T-helper 1 cell treated with Interleukin-12 subunit alpha and Interleukin-12 subunit beta and Interleukin-4 antibody, amounts not matched to agents 30 μg/mL and 1 μg/mL, for 36 hours (primary cell): ENCODE data around the gene MYL7.

Experiments used
- H3K27ac Mint-ChIP-seq: one replicate; pipeline ENCODE4 v1.8.0; 2021; ENCODE audit warnings: mild to moderate bottlenecking, mixed read lengths
- H3K27me3 Mint-ChIP-seq: one replicate; pipeline ENCODE4 v1.8.0; 2021; ENCODE audit warnings: low read depth, mixed read lengths
- H3K36me3 Mint-ChIP-seq: one replicate; pipeline ENCODE4 v1.8.0; 2021; ENCODE audit warnings: low read depth, mixed read lengths
- H3K4me1 Mint-ChIP-seq: one replicate; pipeline ENCODE4 v1.8.0; 2021; ENCODE audit warnings: low read depth, mixed read lengths
- H3K4me3 Mint-ChIP-seq: one replicate; pipeline ENCODE4 v1.8.0; 2021; ENCODE audit warnings: mild to moderate bottlenecking, moderate library complexity, mixed read lengths
- H3K9me3 Mint-ChIP-seq: one replicate; pipeline ENCODE4 v1.8.0; 2021; ENCODE audit warnings: mixed read lengths

The MYL7 gene

GRCh38 chr7:44108768-44109750 lies 32.1 kb downstream of the MYL7 start:
- Mint-ChIP-seq H3K9me3 (no peaks in the 10 kb centered on the region), H3K4me3 (no peak overlapping the region), H3K27me3 (peaks cover 12% of the 10 kb centered on the region)

GRCh38 chr7:44107961-44108767 lies 33.0 kb downstream of the MYL7 start:
- Mint-ChIP-seq H3K9me3 (no peaks in the 10 kb centered on the region), H3K36me3 (no peaks in the 10 kb centered on the region), H3K27ac (no peak overlapping the region), H3K27me3 (peaks cover 16% of the 10 kb centered on the region), H3K4me1 (peaks cover 4% of the 10 kb centered on the region), H3K4me3 (no peak overlapping the region)

More at GRCh38 chr7:44108768-44109750, 32.1 kb downstream of the MYL7 start:
- H3K4me1 Mint-ChIP-seq: peaks cover 2% of the 10 kb centered on the region
- no peak overlapping the region for H3K27ac Mint-ChIP-seq
- H3K36me3 Mint-ChIP-seq: peaks cover 1% of the 10 kb centered on the region

GRCh38 chr7:44107116-44107960 lies 33.8 kb downstream of the MYL7 start:
- Mint-ChIP-seq H3K27ac (no peak overlapping the region), H3K4me1 (peaks cover 4% of the 10 kb centered on the region), H3K36me3 (no peaks in the 10 kb centered on the region), H3K4me3 (no peak overlapping the region), H3K9me3 (no peaks in the 10 kb centered on the region), H3K27me3 (peaks cover 19% of the 10 kb centered on the region)

GRCh38 chr7:44106311-44107065 lies 34.6 kb downstream of the MYL7 start:
- Mint-ChIP-seq H3K27ac (no peak overlapping the region), H3K36me3 (no peaks in the 10 kb centered on the region), H3K9me3 (no peaks in the 10 kb centered on the region), H3K27me3 (peaks cover 19% of the 10 kb centered on the region), H3K4me3 (no peak overlapping the region), H3K4me1 (peaks cover 4% of the 10 kb centered on the region)

- H3K27ac Mint-ChIP-seq: no peak overlapping the region
- no peaks in the 10 kb centered on the region for H3K36me3 Mint-ChIP-seq
- H3K4me1 Mint-ChIP-seq: peaks cover 4% of the 10 kb centered on the region
- peaks cover 19% of the 10 kb centered on the region for H3K27me3 Mint-ChIP-seq
- H3K9me3 Mint-ChIP-seq: no peaks in the 10 kb centered on the region
- H3K4me3 Mint-ChIP-seq: peak overlapping the region; percentile 27
Measured at GRCh38 chr7:44105832-44106231, 35.3 kb downstream of the MYL7 start.

- H3K27ac Mint-ChIP-seq: no peak overlapping the region
Measured at GRCh38 chr7:44104860-44105771, 36.0 kb downstream of the MYL7 start.

GRCh38 chr7:44103923-44104859 lies 36.9 kb downstream of the MYL7 start, which contains the start of gene AEBP1:
AEBP1 (plus strand) TSS chr7:44104345; CDS start chr7:44104666, 321 bp downstream.
- no peaks in the 10 kb centered on the region for H3K36me3 Mint-ChIP-seq
- H3K9me3 Mint-ChIP-seq: no peaks in the 10 kb centered on the region
- peaks cover 19% of the 10 kb centered on the region for H3K27me3 Mint-ChIP-seq
- no peak within 1 kb of the TSS for H3K27ac Mint-ChIP-seq
- H3K4me3 Mint-ChIP-seq: peak within 1 kb of the TSS; percentile 49
- peaks cover 4% of the 10 kb centered on the region for H3K4me1 Mint-ChIP-seq

More at GRCh38 chr7:44104860-44105771, 36.0 kb downstream of the MYL7 start:
- Mint-ChIP-seq H3K36me3 (no peaks in the 10 kb centered on the region), H3K4me3 (peak overlapping the region; percentile 49), H3K9me3 (no peaks in the 10 kb centered on the region), H3K4me1 (peaks cover 4% of the 10 kb centered on the region), H3K27me3 (peaks cover 19% of the 10 kb centered on the region)

GRCh38 chr7:44103566-44103922 lies 37.6 kb downstream of the MYL7 start:
- H3K9me3 Mint-ChIP-seq: no peaks in the 10 kb centered on the region
- no peak overlapping the region for H3K27ac Mint-ChIP-seq
- peak overlapping the region; percentile 49 for H3K4me3 Mint-ChIP-seq
- no peaks in the 10 kb centered on the region for H3K36me3 Mint-ChIP-seq
- peaks cover 4% of the 10 kb centered on the region for H3K4me1 Mint-ChIP-seq
- peaks cover 19% of the 10 kb centered on the region for H3K27me3 Mint-ChIP-seq

GRCh38 chr7:44102846-44103565 lies 38.1 kb downstream of the MYL7 start:
- Mint-ChIP-seq H3K4me3 (peak overlapping the region; percentile 49), H3K27me3 (peaks cover 19% of the 10 kb centered on the region), H3K4me1 (peaks cover 7% of the 10 kb centered on the region), H3K9me3 (no peaks in the 10 kb centered on the region), H3K36me3 (no peaks in the 10 kb centered on the region), H3K27ac (no peak overlapping the region)

GRCh38 chr7:44101966-44102845 lies 38.9 kb downstream of the MYL7 start:
- H3K27ac Mint-ChIP-seq: no peak overlapping the region

More at GRCh38 chr7:44101966-44102845, 38.9 kb downstream of the MYL7 start:
- H3K36me3 Mint-ChIP-seq: no peaks in the 10 kb centered on the region
- H3K9me3 Mint-ChIP-seq: no peaks in the 10 kb centered on the region
- peaks cover 19% of the 10 kb centered on the region for H3K27me3 Mint-ChIP-seq
- H3K4me3 Mint-ChIP-seq: no peak overlapping the region
- H3K4me1 Mint-ChIP-seq: peaks cover 14% of the 10 kb centered on the region
